ENCODE results near the gene NRXN3.

Gene NRXN3

DNA sequence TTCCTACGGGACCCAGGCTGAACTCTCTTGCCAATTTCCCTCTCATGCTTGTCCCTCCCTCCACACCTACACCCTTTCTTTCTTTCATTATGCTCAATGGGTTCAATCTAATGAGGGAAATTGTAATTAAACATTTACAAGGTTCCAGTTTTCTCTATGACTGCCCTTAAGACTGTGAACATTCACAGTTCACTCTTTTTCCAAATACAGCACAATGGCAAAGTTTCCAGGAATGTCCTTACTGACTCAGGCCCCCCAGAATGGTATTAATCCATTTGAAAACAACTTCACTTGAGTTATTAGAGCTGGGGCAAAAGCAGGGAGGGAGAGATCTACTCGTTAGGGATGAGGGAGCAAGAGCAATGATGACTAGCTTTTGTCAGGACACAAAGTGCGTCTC, 892.1 kb downstream of the NRXN3 start:
- Mint-ChIP-seq H3K4me3 (no peak overlapping the region), H3K36me3 (no peaks in the 10 kb centered on the region), H3K27me3 (no peaks in the 10 kb centered on the region), H3K4me1 (no peaks in the 10 kb centered on the region), H3K27ac (no peak overlapping the region), H3K9me3 (peaks cover 10% of the 10 kb centered on the region)
- DNase-seq: no peak
- CTCF ChIA-PET: no interaction called here

DNA sequence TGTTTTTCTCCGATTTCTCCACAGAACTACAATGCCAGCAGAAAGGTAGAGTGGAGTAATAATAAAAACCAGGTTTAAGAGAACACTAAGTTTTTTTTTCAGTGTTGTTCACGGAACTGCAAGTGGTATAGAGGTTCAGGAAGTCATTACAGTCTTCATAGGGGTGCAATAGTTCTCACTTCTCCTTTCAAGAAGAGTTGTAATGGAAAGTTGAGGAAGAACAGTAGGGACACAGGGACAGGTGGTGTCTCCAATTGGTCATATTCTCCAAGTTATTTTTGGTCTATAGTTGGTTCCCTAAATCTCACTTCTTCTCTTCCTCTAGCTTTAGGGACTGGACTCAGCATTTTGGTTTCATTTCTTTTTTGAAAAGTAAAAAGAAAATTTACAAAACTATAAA, 894.0 kb downstream of the NRXN3 start:
- H3K36me3 Mint-ChIP-seq: no peaks in the 10 kb centered on the region
- no peak overlapping the region for H3K27ac Mint-ChIP-seq
- no peak overlapping the region for H3K4me3 Mint-ChIP-seq
- DNase-seq: no peak
- H3K4me1 Mint-ChIP-seq: no peaks in the 10 kb centered on the region
- H3K9me3 Mint-ChIP-seq: peaks cover 4% of the 10 kb centered on the region
- CTCF ChIA-PET: no interaction called here
- H3K27me3 Mint-ChIP-seq: no peaks in the 10 kb centered on the region

DNA sequence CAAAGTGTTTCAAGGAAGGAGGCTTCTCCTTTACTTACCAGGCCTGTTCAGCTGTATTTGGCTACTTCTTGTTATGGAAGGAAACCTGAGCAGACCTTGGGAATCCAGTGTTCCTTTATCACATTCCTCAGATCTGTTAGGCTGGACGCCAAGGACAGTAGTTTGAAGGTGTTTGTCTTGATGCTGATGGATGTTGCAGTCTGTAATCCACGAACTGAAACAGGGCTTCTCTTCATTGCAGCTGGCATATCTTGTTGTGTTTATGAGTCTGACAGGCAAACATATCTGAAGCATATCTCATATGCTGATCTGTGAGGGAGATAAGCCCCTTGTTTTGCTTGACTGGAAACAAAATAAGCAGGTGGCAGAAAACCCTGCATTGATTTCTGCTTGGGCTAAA, 904.3 kb downstream of the NRXN3 start:
- CTCF ChIA-PET: no interaction called here
- no peaks in the 10 kb centered on the region for H3K9me3 Mint-ChIP-seq
- no peak overlapping the region for H3K27ac Mint-ChIP-seq
- H3K36me3 Mint-ChIP-seq: no peaks in the 10 kb centered on the region
- no peak for DNase-seq
- H3K4me3 Mint-ChIP-seq: no peak overlapping the region
- no peaks in the 10 kb centered on the region for H3K27me3 Mint-ChIP-seq
- no peaks in the 10 kb centered on the region for H3K4me1 Mint-ChIP-seq

DNA sequence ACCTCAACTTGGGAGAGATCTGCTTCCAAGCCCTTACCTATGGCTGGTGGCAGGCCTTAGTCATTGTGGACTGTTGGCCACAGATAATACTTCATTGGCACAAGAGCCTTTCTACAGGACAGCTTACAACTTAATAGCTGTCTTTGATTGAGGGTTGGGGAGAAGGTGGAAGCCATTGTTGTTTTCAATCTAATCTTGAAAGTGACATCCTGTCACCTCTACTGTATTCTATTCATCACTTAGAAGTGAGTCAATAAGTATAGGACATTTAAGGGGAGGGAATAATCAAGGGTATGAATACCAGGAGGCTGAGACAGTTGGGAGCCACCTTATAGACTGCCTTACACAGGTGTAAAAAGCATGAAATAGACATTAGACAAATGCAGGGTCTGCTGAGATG, 906.3 kb downstream of the NRXN3 start:
- Mint-ChIP-seq H3K27me3 (no peaks in the 10 kb centered on the region), H3K27ac (no peak overlapping the region), H3K9me3 (no peaks in the 10 kb centered on the region), H3K4me1 (no peaks in the 10 kb centered on the region), H3K36me3 (no peaks in the 10 kb centered on the region), H3K4me3 (no peak overlapping the region)
- no peak for DNase-seq
- CTCF ChIA-PET: no interaction called here

DNA sequence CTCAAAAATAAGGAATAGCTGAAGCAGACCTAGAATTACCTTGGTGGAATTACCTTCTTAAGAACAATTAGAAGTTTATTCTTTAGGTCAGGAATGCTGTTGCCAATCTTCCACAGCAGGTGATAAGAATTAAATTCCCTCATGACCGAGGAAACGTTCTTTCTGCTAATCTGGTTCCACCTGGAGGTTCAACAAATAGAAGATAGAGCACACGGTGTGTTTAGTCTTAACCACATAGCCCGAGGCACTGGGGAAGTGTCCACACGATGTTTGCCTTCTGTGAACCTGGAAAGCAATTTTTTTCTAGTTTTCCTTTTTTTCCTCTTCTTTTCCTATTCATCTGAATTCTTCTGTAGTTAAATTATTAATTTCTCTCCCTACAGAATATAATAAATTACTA, 906.9 kb downstream of the NRXN3 start:
- Mint-ChIP-seq H3K27ac (no peak overlapping the region), H3K4me3 (no peak overlapping the region), H3K9me3 (no peaks in the 10 kb centered on the region), H3K36me3 (no peaks in the 10 kb centered on the region), H3K27me3 (no peaks in the 10 kb centered on the region), H3K4me1 (no peaks in the 10 kb centered on the region)
- DNase-seq: no peak
- CTCF ChIA-PET: no interaction called here

DNA sequence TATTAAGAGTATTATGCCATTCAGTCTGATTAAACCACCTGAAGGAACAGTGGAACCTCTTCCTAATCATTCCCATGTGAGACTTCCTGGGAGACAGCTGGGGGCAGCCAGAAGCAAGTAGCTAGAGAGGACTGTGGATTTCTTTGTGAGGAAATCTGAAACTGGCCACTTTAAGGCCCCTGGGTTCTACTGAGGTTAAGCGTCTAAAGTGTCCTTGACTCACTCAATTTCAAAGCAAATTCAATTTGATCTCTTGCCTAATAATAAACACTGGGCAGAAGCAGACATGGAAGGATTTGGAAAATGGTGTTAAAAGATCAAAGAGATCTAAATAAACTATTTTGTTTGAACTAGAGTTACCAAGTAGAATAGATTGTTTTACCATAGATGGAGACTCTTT, 909.9 kb downstream of the NRXN3 start:
- no peak overlapping the region for H3K27ac Mint-ChIP-seq
- CTCF ChIA-PET: no interaction called here
- H3K27me3 Mint-ChIP-seq: no peaks in the 10 kb centered on the region
- no peaks in the 10 kb centered on the region for H3K4me1 Mint-ChIP-seq
- H3K4me3 Mint-ChIP-seq: no peak overlapping the region
- H3K9me3 Mint-ChIP-seq: no peaks in the 10 kb centered on the region
- DNase-seq: no peak
- no peaks in the 10 kb centered on the region for H3K36me3 Mint-ChIP-seq

DNA sequence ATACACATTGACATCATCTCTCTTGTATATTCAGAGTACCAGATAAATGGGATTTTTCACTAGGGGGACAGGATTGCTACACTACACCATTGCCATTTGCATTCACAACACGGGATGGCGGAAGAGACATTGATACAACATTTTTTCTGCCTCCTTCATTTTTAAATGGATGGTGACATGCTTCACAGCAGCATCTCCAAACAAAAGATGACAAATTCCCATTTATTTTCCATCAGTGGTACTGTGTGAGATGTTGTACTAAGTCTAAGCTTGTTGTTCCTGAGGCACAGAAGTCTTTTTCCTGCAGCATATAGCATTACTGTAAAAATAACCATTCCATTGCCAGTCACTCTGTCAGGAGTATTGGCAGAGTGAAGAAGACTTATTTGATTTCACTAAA, 912.7 kb downstream of the NRXN3 start:
- DNase-seq: no peak
- Mint-ChIP-seq H3K9me3 (no peaks in the 10 kb centered on the region), H3K27ac (no peak overlapping the region), H3K4me1 (no peaks in the 10 kb centered on the region), H3K27me3 (no peaks in the 10 kb centered on the region), H3K36me3 (no peaks in the 10 kb centered on the region), H3K4me3 (no peak overlapping the region)
- CTCF ChIA-PET: no interaction called here

DNA sequence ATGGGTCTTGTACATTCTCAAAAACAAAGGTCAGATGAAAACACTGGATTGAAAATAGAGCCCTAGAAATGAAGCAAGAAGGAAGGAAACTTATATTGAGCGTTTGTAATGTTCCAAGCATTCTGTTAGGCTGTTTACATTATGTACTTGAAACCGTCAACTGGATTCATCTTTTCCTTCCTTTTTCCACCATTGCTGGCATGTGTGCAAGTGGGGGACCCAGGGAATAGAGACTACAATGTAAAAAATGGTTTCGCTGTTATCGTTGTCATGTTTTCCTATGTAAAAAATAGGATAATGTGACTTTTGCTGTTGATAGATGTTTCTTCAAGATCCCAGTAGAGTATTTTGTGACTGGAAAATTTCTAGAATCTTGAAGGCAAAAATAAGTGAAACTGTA, 913.2 kb downstream of the NRXN3 start:
- Mint-ChIP-seq H3K4me3 (no peak overlapping the region), H3K36me3 (no peaks in the 10 kb centered on the region), H3K9me3 (no peaks in the 10 kb centered on the region), H3K27ac (no peak overlapping the region), H3K4me1 (no peaks in the 10 kb centered on the region), H3K27me3 (no peaks in the 10 kb centered on the region)
- DNase-seq: no peak
- CTCF ChIA-PET: no interaction called here

DNA sequence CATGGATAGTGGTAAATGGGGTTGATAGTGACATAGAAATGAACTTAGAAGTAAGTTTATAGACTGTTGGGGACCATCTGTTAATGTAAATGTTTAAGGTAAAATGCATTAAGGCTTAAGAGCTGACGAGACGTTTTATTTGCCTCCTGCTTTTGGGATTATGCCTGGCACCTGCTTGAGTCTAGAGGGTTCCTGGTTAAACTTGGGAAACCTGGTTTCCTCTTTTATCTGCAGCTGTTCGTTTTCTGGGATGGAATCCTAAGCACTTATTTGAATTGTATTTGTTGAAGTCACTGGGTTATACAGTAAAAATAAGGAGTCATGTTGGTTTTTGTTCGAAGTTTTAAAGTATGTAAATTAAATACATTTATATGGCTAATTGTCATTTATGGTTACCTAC, 914.7 kb downstream of the NRXN3 start:
- CTCF ChIA-PET: no interaction called here
- Mint-ChIP-seq H3K4me1 (no peaks in the 10 kb centered on the region), H3K27me3 (no peaks in the 10 kb centered on the region), H3K4me3 (no peak overlapping the region), H3K36me3 (no peaks in the 10 kb centered on the region), H3K9me3 (no peaks in the 10 kb centered on the region), H3K27ac (no peak overlapping the region)
- no peak for DNase-seq

DNA sequence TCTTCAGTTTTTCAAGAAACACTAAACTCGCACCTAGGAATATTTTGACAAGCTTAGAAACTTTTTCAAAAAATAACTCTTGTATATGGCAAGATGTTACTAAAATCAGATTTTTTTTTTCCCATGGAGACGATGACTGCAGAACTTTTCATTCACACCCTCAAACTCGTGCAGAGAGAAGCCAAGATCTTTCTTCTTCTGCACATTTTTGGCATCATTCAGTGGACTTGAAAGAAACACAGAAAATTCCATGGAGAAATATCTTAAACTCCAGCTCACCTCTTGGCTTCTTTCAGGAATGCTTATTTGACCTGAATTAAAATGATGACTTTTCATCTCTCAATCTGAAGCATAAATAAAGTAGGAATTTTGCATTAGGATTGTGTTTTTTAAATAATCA, 919.4 kb downstream of the NRXN3 start:
- Mint-ChIP-seq H3K27me3 (no peaks in the 10 kb centered on the region), H3K27ac (no peak overlapping the region), H3K4me1 (no peaks in the 10 kb centered on the region), H3K4me3 (no peak overlapping the region), H3K36me3 (no peaks in the 10 kb centered on the region), H3K9me3 (no peaks in the 10 kb centered on the region)
- CTCF ChIA-PET: no interaction called here
- DNase-seq: no peak

DNA sequence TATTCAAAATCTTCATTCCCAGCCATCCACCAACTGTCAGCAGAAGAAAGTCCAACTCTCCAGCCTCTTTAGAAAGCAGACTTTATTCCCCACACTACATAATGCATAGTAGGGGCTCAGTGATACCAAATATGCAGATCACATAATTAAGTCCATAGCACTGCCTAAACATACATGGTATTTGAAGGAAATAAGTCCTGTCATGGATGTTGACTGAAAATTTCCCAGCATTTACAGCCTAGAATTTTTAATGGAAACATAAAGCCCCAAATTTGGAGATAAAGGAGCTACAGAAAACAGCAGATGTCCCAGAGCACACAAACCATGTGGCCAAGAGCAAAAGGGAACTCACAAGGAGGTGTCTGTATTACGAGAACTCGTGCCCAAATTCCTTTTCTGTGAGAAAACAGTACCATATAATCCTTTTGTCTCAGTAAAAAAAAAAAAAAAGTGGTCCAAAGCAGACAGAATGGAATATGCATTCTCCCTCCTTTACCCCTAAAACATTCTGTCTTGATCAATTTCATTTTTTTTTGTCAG, 920.5 kb downstream of the NRXN3 start:
- Mint-ChIP-seq H3K4me1 (no peaks in the 10 kb centered on the region), H3K36me3 (no peaks in the 10 kb centered on the region), H3K9me3 (no peaks in the 10 kb centered on the region), H3K27ac (no peak overlapping the region), H3K4me3 (no peak overlapping the region), H3K27me3 (no peaks in the 10 kb centered on the region)
- no peak for DNase-seq
- CTCF ChIA-PET: no interaction called here

DNA sequence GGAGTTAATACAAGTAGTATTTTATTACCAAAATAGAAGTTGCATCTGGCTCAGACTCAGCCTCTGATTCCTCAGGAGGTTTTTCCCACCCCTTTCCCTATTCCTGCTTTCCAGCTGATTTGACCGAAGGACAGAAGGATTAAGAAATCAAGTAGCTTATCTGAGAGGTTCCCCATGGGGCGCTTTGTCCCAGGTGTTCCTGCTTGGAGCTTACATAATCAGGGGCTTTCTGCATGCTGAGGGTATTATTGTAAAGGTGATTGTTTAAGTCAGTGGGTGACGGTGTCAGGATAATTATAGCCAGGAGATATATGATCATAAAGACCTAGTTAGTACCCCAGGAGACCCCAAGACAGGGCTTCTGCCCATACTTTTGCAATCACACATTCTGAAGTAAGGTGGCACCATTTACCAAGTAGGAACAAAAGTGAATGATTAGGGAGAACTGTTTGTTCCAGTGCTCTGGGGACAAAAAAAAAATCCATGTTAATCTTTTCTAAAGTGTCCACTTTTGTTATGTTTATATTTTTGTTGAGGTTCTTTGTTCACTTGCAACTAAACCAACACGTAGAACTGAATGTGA, 921.3 kb downstream of the NRXN3 start:
- no peak for DNase-seq
- Mint-ChIP-seq H3K36me3 (no peaks in the 10 kb centered on the region), H3K27me3 (no peaks in the 10 kb centered on the region), H3K9me3 (no peaks in the 10 kb centered on the region), H3K4me3 (no peak overlapping the region), H3K27ac (no peak overlapping the region), H3K4me1 (no peaks in the 10 kb centered on the region)
- CTCF ChIA-PET: no interaction called here

DNA sequence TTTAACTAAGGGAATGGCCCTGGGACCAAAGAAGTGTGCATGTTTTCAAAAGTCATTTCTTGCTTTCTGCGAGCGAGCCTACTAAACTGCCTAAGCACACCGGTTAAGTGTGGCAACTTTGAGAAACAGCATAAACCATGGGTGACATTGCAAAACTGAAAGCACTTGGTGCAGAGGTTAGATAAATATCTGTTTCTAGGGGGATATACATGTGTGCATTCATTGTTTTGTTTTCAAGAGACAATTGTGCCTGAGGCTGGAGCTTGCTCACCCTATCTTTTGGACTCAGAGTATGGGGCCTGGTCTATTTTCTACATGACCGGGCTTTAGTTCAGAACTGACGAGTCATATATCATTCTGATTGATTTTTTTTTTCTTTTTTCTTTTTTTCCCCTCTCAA, 923.4 kb downstream of the NRXN3 start:
- CTCF ChIA-PET: no interaction called here
- Mint-ChIP-seq H3K9me3 (no peaks in the 10 kb centered on the region), H3K27ac (no peak overlapping the region), H3K4me3 (no peak overlapping the region), H3K36me3 (no peaks in the 10 kb centered on the region), H3K27me3 (no peaks in the 10 kb centered on the region), H3K4me1 (no peaks in the 10 kb centered on the region)
- DNase-seq: no peak

DNA sequence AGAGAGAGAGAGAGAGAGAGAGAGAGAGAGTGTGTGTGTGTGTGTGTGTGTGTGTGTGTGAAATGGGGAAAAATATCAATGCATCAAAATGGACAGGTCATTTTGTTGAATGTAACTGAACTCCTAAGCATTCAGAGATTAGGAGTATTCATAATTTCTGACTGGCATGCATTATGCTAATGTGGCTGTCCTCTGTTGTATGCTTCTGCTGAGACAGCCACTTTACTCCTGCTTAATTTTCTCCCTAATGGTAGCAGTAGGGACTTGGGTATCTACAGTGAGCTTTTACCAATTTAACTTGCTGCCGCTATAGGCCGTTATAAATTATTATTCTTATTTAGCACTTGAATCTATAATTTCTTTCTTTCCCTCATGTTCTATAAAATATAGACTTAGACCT, 924.8 kb downstream of the NRXN3 start:
- Mint-ChIP-seq H3K27ac (no peak overlapping the region), H3K27me3 (no peaks in the 10 kb centered on the region), H3K4me1 (no peaks in the 10 kb centered on the region), H3K36me3 (no peaks in the 10 kb centered on the region), H3K4me3 (no peak overlapping the region), H3K9me3 (no peaks in the 10 kb centered on the region)
- DNase-seq: no peak
- CTCF ChIA-PET: interaction anchor here (0.6 kb wide), 1 partner anchor 126 kb away, joined by 3 read pairs; no protein-coding TSS in a partner anchor

DNA sequence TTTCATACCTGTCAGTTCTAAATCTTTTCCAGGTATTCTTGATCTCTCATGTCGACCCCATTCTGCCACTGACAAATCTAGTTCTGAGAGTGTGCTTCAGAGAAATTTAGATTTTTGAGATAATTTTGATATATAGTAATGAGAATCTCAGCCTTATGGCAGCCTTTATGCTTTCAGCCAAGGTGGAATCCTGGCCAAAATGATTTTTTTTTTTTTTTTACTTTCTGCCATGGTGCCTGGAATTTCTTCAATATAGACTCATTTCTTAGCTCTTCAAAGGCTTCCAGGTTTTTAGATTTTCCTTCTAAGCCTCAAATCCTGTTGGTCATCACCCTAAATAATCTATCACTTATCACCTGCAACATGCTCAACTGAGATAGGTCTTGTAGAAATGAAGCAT, 926.6 kb downstream of the NRXN3 start:
- H3K9me3 Mint-ChIP-seq: no peaks in the 10 kb centered on the region
- H3K36me3 Mint-ChIP-seq: no peaks in the 10 kb centered on the region
- no peaks in the 10 kb centered on the region for H3K4me1 Mint-ChIP-seq
- no peak overlapping the region for H3K27ac Mint-ChIP-seq
- DNase-seq: no peak
- H3K4me3 Mint-ChIP-seq: no peak overlapping the region
- CTCF ChIA-PET: no interaction called here
- no peaks in the 10 kb centered on the region for H3K27me3 Mint-ChIP-seq

DNA sequence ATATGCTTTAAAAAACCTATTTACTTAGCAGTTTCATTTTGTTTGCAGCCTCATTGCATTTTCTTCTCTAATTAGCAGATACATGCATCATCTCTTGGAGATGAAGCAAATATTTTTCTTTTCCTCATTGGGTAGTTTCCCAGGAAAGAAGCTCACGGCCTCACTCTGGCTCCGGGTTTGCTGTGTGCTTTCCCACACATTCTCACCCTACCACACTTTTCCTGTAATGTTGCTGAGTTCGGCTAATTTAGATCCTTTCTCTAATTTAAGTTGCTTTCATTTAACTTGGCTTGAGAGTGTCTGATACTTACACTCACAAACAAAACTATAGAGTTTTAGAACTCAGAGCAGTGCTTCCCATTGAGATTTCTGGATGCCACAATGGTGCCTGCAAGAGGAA, 928.2 kb downstream of the NRXN3 start:
- CTCF ChIA-PET: no interaction called here
- Mint-ChIP-seq H3K9me3 (no peaks in the 10 kb centered on the region), H3K27ac (no peak overlapping the region), H3K4me3 (no peak overlapping the region), H3K36me3 (no peaks in the 10 kb centered on the region), H3K4me1 (no peaks in the 10 kb centered on the region), H3K27me3 (no peaks in the 10 kb centered on the region)
- DNase-seq: no peak
